Chondrocyte (in vitro differentiated cells): ENCODE results near the gene ATG5. TPM values are rescaled to one million over a fixed set of nuclear protein-coding genes. Genes with fewer than 3 reads are reported as not detected.

Experiments
- DNase-seq: peaks from one replicate; pipeline ENCODE4 v3.0.0; 2021; ENCODE audit warnings: mixed read lengths, low spot score
- H3K27ac Mint-ChIP-seq: one replicate; pipeline ENCODE4 v1.8.0; 2021; ENCODE audit warnings: mild to moderate bottlenecking, moderate library complexity, mixed read lengths; ENCODE audit not compliant: unreplicated experiment
- H3K27me3 Mint-ChIP-seq: 2 replicates; pipeline ENCODE4 v1.8.0; 2021; ENCODE audit warnings: low read depth, mixed read lengths
- H3K36me3 Mint-ChIP-seq: 2 replicates; pipeline ENCODE4 v1.8.0; 2021; ENCODE audit warnings: low read depth, mixed read lengths
- H3K4me1 Mint-ChIP-seq: 2 replicates; pipeline ENCODE4 v1.8.0; 2021; ENCODE audit warnings: low read depth, mild to moderate bottlenecking, mixed read lengths
- H3K4me3 Mint-ChIP-seq: one replicate; pipeline ENCODE4 v1.8.0; 2021; ENCODE audit warnings: mild to moderate bottlenecking, moderate library complexity, mixed read lengths; ENCODE audit not compliant: unreplicated experiment
- H3K9me3 Mint-ChIP-seq: 2 replicates; pipeline ENCODE4 v1.8.0; 2021; ENCODE audit warnings: low read depth, mixed read lengths
- total RNA-seq: library from RNA; stranded (reverse); gene quantifications from 3 replicates; pipeline ENCODE4 v1.2.1, GENCODE V29; 2021
- TF ChIP-seq, protein P1 (sequence below): fragments of 200-600 bp; sonication (generic); IDR thresholded peaks from 2 replicates; pipeline ENCODE4 v1.5.0; 2021; ENCODE audit warnings: antibody characterized with exemption, mild to moderate bottlenecking, moderate library complexity

ATG5 gene
- total RNA-seq, 1 donor from 2014 or later = 23.7 TPM

DNA sequence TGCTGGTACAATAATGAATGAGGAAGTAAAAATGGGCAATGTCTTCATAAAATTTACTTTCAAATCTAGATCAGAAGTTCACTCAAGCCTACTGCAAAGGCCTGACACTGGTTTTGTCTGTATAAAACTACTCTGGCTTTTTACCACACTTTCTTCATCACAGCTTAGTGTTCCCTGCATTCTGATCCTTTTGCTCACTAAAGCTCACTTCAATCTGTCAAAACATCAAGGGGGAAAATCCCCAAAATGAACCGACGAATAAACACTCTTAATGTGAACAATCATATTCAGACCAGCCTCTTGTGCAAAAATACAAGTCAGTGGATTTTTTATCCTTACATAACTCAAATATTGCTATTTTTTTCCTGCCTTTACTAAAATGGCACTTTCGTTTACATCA lies 140.9 kb downstream of the ATG5 start:
- Mint-ChIP-seq H3K9me3 (no peaks in the 10 kb centered on the region), H3K27me3 (no peaks in the 10 kb centered on the region), H3K27ac (no peak overlapping the region), H3K4me1 (peaks cover 22% of the 10 kb centered on the region), H3K4me3 (no peak overlapping the region), H3K36me3 (peaks cover 4% of the 10 kb centered on the region)
- DNase-seq = no peak
- TF ChIP-seq, protein P1, sequence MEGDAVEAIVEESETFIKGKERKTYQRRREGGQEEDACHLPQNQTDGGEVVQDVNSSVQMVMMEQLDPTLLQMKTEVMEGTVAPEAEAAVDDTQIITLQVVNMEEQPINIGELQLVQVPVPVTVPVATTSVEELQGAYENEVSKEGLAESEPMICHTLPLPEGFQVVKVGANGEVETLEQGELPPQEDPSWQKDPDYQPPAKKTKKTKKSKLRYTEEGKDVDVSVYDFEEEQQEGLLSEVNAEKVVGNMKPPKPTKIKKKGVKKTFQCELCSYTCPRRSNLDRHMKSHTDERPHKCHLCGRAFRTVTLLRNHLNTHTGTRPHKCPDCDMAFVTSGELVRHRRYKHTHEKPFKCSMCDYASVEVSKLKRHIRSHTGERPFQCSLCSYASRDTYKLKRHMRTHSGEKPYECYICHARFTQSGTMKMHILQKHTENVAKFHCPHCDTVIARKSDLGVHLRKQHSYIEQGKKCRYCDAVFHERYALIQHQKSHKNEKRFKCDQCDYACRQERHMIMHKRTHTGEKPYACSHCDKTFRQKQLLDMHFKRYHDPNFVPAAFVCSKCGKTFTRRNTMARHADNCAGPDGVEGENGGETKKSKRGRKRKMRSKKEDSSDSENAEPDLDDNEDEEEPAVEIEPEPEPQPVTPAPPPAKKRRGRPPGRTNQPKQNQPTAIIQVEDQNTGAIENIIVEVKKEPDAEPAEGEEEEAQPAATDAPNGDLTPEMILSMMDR = no peak

DNA sequence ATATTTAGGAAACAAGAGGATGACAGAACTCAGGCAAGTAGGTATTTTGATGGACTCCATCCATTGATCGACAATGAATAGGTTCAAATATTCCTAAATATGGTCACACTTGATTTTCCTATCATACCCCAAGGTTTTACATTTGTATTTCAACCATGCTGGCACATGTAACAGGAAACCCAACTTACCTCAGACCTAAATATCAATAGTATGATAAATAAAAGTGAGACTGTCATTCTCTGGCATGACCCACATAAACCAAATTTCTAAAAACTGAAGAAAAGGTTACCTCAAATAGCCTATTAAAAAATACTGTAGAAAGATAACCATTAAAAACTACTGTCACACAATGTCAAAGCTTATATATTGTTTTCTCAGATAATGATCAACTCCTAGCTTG lies 142.1 kb downstream of the ATG5 start:
- TF ChIP-seq, protein P1 = no peak
- Mint-ChIP-seq H3K27me3 (no peaks in the 10 kb centered on the region), H3K4me1 (peaks cover 22% of the 10 kb centered on the region), H3K36me3 (peaks cover 4% of the 10 kb centered on the region), H3K4me3 (no peak overlapping the region), H3K27ac (no peak overlapping the region), H3K9me3 (no peaks in the 10 kb centered on the region)
- no peak for DNase-seq

DNA sequence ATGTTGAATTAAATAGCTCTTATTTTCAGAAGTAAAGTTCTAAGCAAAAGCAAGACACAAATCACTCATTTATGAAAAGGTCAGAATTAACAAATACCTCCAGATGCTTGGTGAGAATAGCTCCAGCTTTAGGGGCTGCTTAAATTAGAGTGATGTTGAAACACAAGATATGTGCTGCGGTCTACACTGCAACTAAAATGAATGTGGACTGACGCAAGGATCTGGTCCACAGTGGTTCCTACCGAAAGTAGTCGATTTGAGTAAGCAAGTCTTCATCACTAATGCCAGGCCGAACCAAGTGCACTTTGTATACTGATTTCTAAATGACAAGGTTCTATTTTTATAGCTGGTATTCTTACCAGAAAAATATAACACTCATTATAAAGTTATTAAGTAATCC lies 143.1 kb downstream of the ATG5 start:
- peak overlapping the region; percentile 83 for H3K27ac Mint-ChIP-seq
- no peaks in the 10 kb centered on the region for H3K27me3 Mint-ChIP-seq
- no peak overlapping the region for H3K4me3 Mint-ChIP-seq
- peaks cover 4% of the 10 kb centered on the region for H3K36me3 Mint-ChIP-seq
- DNase-seq = no peak
- H3K9me3 Mint-ChIP-seq = no peaks in the 10 kb centered on the region
- TF ChIP-seq, protein P1 = no peak
- peaks cover 15% of the 10 kb centered on the region for H3K4me1 Mint-ChIP-seq

DNA sequence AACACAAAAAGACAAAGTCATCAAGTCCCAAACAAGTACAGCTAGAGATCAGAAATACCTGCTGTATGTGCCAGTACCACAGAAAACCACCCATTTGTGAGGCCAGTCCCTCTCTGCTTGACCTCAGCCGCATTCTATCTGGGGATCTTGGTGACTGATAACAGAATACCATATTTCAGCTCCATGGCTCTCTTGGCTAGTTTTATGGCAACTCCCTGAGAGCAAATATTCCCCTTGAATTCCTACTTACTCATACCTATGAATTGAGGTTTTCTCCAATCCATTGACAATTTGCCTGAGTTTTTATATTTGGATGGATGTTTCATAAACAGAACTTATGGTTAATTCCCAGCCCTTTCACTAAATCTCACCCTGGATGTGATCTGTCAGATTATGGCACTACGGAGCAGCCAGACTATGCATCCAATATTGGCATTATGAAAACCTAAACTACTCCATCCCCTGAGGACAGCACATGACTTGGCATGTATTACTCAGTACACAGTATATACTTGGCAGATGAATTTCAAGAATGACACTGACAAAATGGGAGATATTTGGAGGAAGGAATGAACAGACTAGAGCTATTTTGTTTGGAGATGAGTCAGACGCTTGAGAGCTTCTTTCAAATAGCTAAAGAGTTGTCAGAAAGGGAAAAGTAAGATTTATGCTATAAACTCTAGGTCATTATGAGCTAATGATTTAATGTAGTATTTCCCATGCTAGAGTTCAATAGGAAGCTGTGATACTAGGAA lies 143.7 kb downstream of the ATG5 start:
- TF ChIP-seq, protein P1 = no peak
- no peak overlapping the region for H3K4me3 Mint-ChIP-seq
- peaks cover under 1% of the 10 kb centered on the region for H3K9me3 Mint-ChIP-seq
- no peaks in the 10 kb centered on the region for H3K27me3 Mint-ChIP-seq
- H3K36me3 Mint-ChIP-seq = peaks cover 4% of the 10 kb centered on the region
- H3K27ac Mint-ChIP-seq = peak overlapping the region; percentile 83
- H3K4me1 Mint-ChIP-seq = peaks cover 14% of the 10 kb centered on the region
- no peak for DNase-seq

DNA sequence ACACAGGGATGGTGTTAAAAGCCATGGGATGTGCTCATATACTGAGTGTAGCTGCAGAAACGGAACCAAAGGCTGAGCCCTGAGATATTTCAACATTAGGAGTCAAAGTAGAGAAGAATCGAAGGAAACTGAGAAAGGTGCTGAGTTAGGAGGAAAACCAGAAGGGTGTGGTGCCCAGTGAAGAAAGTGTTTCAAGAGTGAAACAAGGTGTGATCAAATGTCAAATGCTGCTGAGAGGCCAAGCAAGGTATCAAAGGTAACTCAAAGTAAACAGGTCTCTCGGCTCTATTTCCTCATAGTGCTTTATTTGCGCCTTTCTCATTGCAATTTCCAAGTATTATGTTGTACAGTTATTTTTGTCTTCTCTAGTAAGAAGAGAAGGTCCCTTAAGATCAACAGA lies 145.4 kb downstream of the ATG5 start:
- Mint-ChIP-seq H3K36me3 (peaks cover 4% of the 10 kb centered on the region), H3K27me3 (no peaks in the 10 kb centered on the region), H3K4me1 (peaks cover 14% of the 10 kb centered on the region), H3K4me3 (no peak overlapping the region), H3K9me3 (peaks cover 2% of the 10 kb centered on the region), H3K27ac (no peak overlapping the region)
- DNase-seq = no peak
- TF ChIP-seq, protein P1 = no peak
